HG03565 (cell line): ENCODE data around the gene CCSER1.
A peak's percentile ranks its signal among the peaks of the same experiment; 100 is the strongest.
"Not testable (repeated sequence)": the region's sequence is repeated elsewhere in the genome, so short reads cannot be mapped to it uniquely, and the experiment has no call there.

ENCODE experiments used
- ATAC-seq: cut with Tn5 transposase; IDR thresholded peaks from one replicate; pipeline ENCODE4 v1.9.1; 2021; ENCODE audit warnings: mild to moderate bottlenecking, moderate library complexity; ENCODE audit not compliant: unreplicated experiment

The CCSER1 gene

DNA sequence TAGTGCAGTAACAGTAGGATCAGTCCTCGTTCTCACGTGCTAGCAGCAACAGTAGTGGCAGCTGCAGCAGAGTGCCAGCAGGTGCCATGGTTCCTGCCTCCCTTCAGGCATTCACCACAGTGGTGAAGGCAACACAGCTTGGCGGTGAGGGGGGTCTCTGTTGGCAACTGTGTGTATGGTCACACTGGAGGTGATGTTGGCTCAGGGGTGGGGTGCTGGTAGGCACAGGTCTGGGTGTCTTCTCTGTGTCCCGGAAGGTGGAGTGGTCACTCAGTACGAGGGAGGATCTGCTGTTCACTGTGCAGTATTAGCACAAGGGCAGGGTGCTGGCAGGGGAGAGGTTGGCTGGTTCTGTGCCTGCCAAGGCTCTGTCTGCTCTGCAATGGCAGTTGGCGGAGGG is 671.8 kb downstream of the CCSER1 start:
- no peak for ATAC-seq

DNA sequence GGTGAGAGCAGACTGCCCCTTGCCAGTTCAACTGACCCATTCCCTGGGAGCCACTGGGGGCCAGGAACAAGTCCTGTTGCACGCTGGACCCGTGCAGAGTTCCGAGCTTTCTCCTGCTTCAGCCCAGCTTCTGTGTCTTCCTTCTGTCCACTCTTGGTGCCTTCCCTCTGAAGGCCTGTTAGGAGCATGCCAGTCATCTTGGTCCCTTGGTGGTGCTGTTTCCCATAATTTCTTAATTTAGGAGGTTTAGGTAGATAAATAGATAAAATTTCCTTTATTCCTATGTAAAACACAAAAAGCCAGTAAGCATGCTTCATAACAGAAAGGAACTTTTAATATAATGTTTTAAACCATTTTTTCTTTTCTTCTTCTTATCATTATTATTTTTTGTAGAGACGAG is 672.7 kb downstream of the CCSER1 start:
- ATAC-seq, result no peak

DNA sequence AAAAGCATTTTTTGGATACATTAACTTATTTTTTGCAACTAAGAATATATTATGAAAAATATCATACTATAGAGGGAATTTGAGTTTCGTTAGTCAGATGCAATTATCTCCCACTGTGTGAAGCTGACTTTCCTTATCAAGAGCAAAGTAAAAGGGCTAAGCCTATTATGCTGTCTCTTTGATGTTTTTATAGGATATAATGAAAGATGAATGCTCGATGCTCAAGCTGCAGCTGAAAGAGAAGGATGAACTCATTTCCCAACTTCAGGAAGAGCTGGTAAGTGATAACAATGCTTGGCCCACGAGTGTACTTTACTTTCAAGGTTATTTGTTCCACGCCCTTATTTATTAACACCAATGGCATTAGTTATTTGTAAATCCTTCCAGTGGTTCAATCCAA is 688.4 kb downstream of the CCSER1 start:
- no peak for ATAC-seq

DNA sequence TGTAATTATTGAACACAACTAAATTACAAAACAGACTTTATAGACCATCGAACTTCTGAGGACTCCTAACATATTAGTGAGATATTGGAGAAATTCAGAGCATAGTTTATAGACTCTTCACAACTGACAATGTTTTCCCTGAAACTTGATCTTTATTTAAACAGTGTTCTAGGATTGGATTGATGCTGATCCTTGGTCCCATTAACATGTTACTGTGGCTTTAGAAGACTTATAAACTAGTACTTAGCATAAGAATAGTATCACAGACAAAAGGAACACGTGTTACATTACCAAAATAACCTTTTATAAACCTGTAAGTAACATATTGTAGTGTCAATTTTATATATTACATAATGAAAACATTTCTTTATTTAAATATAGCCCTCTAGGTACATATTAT is 689.6 kb downstream of the CCSER1 start:
- ATAC-seq, result no peak

DNA sequence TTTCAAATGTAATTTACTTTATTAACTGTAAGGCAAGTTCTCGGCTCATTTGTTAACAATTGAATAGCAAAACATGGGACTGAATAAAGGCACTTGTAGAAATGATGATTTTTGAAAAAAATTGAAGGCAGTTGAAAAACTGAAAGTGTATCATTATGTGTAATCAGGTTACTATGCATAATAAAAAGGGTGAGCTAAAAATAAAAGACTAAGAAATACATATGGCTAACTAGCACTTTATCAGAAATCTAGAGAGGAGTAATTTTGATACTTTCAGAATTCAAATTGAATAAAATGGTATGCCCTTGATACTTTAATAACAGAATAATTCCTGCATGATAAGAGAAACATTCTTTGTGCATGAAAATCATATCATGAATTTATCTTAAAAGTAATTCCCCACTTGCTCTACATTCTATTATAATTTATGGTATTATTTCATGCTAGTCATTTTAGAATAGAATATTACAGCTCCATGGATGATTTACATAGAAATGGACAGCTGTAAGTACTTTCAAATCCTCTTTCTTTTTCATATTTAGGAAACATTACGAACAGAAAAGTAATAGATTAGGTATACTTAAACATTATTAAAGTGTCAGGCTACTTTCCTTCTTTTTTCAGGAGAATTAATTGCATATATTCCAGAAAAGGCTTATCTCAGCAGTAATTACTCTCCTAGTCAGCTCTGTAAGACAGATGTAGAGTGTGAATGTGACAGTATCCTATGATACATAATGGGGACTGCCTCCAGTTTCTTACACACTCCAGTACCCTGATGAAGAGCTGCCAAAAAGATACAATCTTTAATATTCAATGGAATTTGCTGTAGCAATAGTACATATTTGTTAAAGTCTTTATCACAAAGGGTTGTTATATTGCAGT is 697.3 kb downstream of the CCSER1 start:
- ATAC-seq, result no peak

DNA sequence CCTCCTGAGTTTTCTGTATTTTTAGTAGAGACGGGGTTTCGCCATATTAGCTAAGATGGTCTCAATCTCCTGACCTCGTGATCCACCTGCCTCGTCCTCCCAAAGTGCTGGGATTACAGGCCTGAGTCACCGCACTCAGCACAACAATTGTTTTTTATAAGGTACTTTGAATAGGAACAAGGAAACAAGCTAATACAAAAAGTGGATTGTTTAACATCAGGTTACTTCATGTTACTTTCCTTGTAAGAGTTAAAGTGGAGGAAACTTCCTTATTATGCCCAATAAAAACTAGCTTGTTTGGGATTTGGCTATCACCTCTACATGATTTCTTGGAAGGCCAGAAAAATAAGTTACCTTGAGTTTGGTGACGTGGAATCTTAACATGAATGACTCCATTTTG is 698.7 kb downstream of the CCSER1 start:
- ATAC-seq, result no peak

DNA sequence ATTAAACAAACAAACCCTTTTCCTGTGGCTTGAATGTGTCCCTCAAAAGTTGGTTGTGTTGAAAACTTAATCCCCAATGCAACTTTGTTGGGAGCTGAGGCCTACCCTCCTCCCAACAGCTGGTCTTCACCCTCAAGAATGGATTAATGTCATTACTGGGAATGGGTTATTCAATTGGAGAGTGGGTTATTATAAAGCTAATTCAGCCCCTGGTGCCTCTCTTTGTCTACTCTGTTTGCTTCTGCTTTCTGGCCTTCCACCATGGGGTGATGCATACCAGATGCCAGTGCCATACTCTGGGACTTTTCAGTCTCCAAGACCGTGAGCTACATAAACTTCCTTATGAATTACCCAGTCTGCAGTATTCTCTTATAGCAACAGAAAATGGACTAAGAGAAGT is 706.5 kb downstream of the CCSER1 start:
- ATAC-seq, result no peak

DNA sequence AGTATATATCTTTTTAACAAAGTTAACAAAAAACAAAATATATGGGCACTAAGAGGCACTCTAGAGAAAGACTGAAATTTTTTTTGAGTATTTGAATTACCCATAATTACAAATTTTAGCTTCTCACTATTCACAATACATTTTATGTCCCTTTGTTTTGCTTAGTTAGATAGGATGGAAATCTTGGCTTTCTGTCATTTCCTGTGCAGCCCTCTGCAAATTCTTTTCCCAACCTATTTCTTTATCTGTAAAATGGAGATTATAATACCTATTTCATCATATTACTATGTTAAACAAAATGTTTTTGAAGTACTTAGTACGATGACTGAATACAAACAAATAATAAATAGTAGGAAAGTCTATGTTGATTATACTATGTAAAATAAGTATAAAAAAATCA is 710.0 kb downstream of the CCSER1 start:
- no peak for ATAC-seq

DNA sequence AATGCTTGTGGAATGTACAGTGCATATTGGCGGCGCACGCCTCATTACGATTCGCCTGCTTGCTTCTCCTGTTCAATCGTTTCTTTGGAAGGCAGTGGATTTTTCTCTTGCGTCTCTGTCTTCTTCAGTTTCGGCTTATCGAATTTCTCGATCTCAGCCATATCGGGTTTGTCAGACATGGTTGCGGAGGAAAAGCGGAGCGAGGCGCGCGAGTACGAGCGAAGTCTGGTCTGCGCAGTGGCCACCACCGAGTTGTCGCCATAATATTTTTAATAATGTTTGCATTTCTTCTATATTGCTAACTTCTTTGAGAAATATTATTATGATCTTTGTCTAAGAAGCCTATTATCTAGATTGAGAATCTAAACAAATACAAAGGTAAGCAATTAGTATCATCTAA is 711.7 kb downstream of the CCSER1 start:
- ATAC-seq, result not testable (repeated sequence)

DNA sequence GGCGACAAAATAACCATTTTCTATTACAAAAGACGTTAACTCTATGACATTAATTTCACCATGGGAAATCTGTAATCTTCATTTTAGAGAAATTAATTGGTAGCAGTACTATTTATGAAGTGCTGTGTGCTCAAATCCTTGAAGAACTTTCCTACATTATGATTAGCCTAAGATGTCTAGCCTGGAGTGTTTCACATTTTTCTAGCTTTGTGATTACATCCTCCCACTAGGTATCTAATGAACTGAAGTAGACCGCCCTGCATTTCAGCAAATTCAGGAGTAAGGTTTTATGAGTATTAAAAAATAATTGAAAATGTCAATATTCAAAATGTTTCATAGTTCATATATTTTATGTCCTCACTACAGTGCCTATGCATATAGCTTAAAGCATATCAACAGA is 713.1 kb downstream of the CCSER1 start:
- no peak for ATAC-seq

DNA sequence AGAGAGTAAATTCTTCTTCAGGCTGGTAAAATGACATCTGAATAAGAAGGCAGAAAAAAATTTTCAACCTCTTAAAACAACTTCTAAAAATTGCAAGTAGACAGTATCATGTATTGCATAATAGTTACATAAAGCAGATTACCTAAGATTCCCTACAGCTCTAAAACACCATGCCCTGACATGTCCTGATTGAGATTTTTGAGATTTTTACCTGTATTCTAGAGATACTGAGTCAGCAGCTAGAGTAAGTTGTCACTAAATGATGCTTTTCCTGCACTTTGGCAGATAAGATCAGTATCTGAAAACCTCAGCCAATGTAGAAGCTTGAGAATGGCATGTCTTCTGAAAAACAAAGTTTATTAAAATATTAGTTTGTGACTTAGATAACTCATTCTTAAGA is 713.6 kb downstream of the CCSER1 start:
- no peak for ATAC-seq

DNA sequence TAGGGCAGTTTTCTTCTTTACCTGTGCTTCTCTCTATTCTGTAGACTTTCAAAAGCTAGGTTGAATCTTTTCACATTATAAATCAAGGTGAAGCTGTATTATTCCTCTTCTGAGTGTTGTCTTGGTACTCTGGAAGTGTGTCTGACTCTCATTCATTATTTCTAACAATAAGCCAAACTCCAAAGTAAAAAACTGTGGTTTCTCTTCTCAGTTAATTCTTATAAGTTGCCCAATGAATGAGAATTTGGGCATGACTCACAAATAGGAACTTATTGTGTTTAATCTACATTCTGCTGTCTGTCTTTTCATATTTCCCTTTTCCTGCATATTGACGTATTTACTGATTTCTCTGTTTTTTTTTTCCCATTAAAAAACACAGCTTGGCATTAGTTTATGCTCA is 714.5 kb downstream of the CCSER1 start:
- no peak for ATAC-seq

DNA sequence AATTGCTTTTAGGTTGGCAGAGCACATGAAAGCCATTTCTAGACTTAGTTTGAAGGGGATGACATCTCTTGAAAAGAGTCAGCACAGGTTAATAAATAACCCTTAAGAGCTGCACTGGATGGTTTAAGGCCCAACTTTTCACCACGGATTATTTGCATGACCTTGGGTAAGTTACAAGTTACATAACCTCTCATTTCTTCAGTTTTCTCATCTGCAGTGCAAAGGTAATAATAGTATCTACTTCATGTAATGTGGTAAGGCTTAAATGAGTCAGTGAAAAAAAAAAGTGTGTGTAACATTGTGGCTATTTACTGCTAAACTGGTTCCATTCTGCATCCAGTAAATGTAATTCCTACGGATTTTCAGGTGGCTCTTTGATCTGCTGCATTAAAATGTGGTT is 715.8 kb downstream of the CCSER1 start:
- peak; percentile 93 for ATAC-seq

DNA sequence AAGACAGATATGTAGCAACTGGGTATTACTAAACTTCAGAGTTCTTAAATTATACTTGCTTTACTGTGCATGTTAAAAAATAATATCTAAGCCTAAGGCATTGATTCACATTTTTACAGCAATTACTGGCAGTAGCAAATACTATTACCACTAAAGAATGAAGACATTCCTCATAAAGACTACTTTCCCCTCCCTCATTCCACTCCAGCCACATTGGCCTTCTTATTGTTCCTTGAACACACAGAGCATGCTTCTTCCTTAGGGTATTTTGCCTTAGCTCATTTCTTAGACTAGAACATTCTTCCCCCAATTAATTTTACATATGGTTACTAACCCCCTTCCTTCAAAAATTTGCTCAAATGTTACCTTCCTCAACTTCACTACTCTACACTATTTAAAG is 717.0 kb downstream of the CCSER1 start:
- no peak for ATAC-seq

DNA sequence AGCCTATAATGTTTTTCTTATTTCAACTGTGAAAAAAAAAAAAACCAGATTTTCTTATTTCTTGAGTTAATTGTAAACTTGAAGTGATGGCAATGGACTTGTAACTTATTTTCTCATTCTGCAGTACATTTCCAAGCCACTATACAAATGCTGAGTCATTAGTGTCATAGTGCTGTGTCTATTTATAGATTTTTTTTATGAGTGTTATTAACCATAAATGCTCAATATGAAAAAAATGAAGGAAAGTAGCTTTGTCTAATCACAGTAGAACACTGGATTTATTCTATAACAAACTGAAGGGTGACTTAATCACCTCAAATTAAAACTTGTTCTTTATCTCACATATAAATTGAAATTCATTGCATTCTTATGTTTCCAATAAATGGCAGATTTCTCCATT is 718.6 kb downstream of the CCSER1 start:
- peak; percentile 27 for ATAC-seq

DNA sequence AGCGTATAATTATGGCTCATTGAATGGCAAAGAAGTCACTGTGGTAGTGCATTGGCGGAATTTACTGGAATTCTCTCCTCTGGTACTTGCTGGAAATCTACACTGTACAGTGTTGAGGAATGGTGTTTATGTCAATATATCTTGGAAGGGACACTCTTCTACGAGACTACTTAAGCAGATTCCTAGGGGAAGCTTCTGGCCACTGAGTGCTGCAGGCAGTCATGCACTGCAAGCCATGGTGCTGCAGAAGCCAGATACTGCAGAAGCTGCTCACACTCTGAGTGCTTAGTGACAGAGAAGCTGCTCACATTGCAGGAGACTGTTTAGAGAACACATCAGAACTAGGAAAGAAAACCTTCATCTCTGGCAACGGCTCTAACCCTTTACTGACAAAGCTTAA is 725.0 kb downstream of the CCSER1 start:
- ATAC-seq, result no peak

DNA sequence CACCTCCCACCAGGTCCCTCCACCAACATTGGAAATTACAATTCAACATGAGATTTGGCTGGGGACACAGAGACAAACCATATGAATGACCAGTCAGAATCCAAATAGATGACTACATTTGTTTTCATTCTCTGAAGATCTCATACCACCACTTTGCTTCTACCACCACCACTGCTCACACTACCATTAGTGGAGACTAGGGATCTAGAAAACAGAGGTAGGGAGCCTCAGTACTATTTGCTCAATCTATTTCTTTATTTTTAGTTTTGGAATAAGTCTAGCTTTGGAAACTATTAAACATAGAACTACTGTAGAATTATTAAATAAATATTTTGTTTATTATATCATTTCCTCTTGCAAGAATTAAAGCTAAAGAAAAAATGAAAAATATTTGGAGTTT is 727.9 kb downstream of the CCSER1 start:
- no peak for ATAC-seq

DNA sequence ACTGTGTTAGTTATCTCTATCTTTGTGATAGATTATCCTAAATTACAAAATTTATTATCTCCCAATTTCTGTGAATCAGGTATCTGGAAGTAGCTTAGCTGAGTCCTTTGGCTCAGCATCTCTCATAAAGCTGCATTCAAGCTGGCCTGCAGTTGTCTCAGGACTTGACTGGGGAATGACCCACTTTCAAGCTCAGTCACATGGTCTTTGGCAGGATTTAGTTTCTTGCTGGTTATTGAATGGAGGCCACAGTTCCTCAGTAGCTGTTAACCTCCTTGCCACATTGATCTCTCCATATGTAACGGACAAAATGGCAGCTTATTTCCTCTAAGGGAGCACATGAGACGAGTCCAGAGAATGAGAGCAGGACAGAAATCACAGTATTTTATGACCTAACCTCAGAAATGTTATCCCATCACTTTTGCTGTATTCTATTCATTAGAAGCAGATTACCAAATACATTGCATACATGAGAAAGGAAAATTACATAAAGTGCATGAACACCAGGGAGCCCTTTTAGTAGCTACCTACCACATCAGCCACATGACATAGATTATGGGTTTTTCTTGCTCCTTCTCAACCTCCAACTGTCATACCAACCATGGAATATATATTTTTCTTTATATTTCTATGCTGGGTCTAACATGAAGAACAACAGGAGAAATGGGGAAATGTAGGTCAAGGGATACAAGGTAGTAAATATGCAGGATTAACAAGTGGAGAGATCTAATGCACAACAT is 730.1 kb downstream of the CCSER1 start:
- ATAC-seq, result no peak

DNA sequence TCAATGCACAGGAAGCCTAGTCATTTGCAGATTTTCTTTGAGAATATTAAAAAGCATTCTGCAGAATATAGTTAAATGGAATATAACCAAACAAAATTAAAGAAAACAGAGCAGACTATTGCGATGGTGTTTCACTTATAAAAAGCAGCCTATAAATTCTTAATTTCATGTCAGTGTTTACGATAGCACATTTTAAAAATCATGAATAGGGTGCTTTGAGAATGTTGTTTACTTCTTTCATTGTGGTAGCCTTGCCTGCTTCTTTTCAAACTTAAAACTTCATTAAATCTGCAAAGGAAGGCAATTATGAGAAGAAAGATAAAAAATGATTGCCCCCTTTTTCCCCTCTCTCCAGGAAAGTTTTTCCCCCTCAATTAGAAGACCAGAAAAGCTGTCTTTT is 748.6 kb downstream of the CCSER1 start:
- ATAC-seq, result no peak

DNA sequence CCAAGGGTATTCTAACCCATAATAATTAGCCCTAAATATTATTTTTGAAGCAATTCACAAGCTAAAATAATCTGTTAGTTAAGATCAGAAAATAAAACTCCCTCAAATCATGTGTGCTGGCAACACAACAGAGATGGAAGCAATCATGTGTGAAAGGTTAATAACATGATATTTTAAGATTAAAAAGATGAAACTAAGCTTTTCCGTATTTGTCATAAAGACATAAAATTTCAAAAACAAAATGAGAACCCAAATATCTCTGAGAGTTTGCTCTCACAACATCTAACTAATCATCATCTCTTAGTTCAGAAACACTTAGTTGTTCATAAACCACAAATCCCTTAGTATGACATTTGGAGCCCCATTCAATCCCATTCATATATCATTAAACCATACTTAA is 749.1 kb downstream of the CCSER1 start:
- ATAC-seq, result no peak

DNA sequence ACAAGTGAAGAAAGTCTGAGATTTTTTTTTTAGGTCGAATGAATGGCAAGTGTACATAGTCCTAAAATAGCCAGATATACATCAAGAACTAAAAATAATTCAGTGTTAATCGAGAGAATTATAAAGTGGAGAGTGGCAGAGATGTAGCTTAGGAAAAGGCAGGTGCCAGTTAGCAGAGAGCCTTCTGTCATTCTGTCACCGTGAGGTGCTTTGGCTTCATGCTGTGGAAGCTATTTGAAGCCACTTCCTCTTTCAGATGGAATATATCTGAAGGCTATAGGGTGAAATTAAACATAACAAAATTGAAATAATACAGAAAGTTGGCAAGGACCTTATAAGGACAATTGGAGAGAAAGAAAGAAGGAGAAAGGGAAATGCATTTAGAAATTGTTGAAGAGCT is 756.3 kb downstream of the CCSER1 start:
- ATAC-seq, result peak; percentile 51

DNA sequence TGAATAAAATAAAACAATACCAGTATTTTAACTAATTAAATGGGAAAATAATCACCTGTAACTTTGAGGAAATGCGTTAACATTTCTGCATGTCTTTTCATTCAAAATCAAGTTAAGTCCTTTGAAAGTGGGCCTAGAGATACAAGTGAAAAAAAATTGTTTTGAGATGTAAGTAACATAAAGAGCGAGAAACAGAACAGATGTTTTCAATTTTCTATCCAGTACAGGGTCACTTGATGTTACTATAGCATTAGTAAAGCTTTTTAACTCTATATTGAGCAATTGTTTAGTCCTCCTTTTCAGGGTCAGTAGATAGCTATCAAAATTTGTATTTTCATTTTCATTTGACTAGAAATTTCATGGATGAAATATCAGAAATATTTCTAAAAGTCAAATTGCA is 761.4 kb downstream of the CCSER1 start:
- no peak for ATAC-seq
